ENCODE data around the gene SBK1.

DNA sequence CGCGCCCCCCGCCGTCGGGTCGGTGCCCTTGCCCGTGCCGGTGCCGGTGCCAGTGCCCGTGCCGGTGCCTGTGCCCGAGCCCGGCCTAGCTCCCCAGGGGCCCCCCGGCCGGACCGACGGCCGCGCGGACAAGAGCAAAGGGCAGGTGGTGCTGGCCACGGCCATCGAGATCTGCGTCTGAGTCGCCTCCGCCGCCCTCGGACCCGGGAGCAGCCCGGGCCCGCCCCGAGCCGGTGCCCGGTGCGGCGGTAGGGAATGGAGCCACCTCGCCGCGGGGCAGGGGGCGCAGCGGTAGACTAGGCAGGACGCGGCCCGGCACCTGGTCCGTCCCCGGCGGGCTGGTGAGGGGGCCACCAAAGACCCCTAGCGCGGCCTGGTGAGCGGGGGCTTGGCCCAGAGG, 28.4 kb downstream of the SBK1 start:
- TF ChIP-seq POLR2A (IDR thresholded peaks at IDR 0.05): no peak
- TF ChIP-seq, protein P1, sequence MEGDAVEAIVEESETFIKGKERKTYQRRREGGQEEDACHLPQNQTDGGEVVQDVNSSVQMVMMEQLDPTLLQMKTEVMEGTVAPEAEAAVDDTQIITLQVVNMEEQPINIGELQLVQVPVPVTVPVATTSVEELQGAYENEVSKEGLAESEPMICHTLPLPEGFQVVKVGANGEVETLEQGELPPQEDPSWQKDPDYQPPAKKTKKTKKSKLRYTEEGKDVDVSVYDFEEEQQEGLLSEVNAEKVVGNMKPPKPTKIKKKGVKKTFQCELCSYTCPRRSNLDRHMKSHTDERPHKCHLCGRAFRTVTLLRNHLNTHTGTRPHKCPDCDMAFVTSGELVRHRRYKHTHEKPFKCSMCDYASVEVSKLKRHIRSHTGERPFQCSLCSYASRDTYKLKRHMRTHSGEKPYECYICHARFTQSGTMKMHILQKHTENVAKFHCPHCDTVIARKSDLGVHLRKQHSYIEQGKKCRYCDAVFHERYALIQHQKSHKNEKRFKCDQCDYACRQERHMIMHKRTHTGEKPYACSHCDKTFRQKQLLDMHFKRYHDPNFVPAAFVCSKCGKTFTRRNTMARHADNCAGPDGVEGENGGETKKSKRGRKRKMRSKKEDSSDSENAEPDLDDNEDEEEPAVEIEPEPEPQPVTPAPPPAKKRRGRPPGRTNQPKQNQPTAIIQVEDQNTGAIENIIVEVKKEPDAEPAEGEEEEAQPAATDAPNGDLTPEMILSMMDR (IDR thresholded peaks at IDR 0.05): no peak
